BJ (cell line): ENCODE data around the gene NKX2-3. TPM values are rescaled to one million over a fixed set of nuclear protein-coding genes. Genes with fewer than 3 reads are reported as not detected.

Source experiments
- CTCF ChIA-PET: fragments of 350-600 bp; formaldehyde crosslinking; extraction: SDS; loops from one replicate; lab custom pipeline; 2021; ENCODE audit warnings: antibody characterized with exemption, inconsistent platforms; lab: Yijun Ruan, JAX
- POLR2A ChIA-PET: fragments of 300-600 bp; sonication (Branson Sonifier 250); formaldehyde crosslinking; extraction: SDS; loops from one replicate; lab custom pipeline; 2021; ENCODE audit warnings: antibody characterized with exemption; lab: Charles Lee
- DNase-seq: peaks from one replicate; pipeline ENCODE4 v3.0.0-alpha.2; 2011; ENCODE audit warnings: low read depth
- H3K27me3 ChIP-seq: 2 replicates; pipeline ENCODE4 v1.6.0; 2011; ENCODE audit warnings: low read length; ENCODE audit not compliant: control insufficient read depth, insufficient read depth
- H3K36me3 ChIP-seq: 2 replicates; pipeline ENCODE4 v1.5.1; 2011; ENCODE audit warnings: low read length; ENCODE audit not compliant: control insufficient read depth, insufficient read depth
- H3K4me3 ChIP-seq: 2 replicates; pipeline ENCODE4 v1.5.1; 2011; ENCODE audit warnings: low read depth, mild to moderate bottlenecking, control low read depth, low read length
- CTCF ChIP-seq: IDR thresholded peaks from 2 replicates; pipeline ENCODE4 v1.5.1; 2011; ENCODE audit warnings: low read depth, mild to moderate bottlenecking, control low read depth, inconsistent platforms, low read length, moderate library complexity; ENCODE audit not compliant: insufficient read depth
- polyA plus RNA-seq: library from polyadenylated mRNA; depleted of rRNA; stranded (reverse); fragments of >200 nt; gene quantifications from 2 replicates; pipeline ENCODE4 v1.2.3, GENCODE V29; 2011; rRNA removed

Gene NKX2-3
- polyA plus RNA-seq, 1 experiment: not detected

DNA sequence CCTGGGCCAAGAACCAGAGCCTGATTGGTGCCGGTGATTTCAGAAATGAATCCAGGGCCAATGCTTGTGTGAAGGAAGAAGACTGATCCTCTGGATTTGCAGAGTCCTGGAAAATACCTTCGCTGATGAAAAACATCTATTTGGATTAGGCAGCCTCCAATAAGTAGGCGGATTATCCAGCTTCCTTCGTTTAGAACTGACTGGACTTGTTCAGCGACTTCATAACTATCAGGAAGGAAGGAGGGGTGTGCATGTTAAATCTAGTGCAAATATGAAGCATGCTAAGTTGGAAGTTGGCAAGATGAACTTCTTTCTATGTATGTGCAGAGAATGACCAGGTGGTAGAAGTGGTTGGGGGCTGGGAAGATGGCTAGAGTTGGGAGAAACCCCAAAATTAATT is 41.0 kb downstream of the NKX2-3 start:
- POLR2A ChIA-PET: no interaction called here
- DNase-seq: no peak
- no peak for TF ChIP-seq CTCF
- CTCF ChIA-PET: interaction anchor here (0.6 to 1.5 kb wide), 6 partner anchors 7 to 1055 kb away, joined by 3 to 5 read pairs (median 4); no protein-coding TSS in a partner anchor
- Histone ChIP-seq H3K36me3 (no peaks in the 10 kb centered on the region), H3K27me3 (peaks cover 6% of the 10 kb centered on the region), H3K4me3 (no peak overlapping the region)

DNA sequence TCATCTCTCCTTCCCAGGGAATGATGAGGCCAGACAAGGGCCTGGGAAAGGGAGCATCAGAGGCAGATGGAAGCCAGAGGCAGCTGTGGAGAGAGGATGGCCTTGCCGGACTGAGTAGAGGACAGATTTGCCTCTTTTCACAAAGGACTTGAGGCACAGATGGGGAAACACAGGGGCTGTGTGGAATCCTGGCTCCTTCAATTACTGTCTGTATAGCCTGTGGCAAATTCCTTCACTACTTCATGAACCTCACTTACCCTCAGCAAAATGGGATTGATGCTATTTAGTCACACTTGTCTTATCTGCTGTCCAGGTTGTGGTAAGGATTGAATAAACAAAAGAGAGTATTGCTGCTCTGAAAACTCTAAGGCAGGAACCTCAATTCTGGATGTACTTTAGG is 47.2 kb downstream of the NKX2-3 start:
- ChIA-PET POLR2A (no interaction called here), CTCF (interaction anchor here (1.4 to 3.3 kb wide), 2 partner anchors 32 to 132 kb away, joined by 3 to 13 read pairs; no protein-coding TSS in a partner anchor)
- no peak for TF ChIP-seq CTCF
- no peaks in the 10 kb centered on the region for H3K36me3 ChIP-seq
- H3K4me3 ChIP-seq: no peak overlapping the region
- peaks cover 6% of the 10 kb centered on the region for H3K27me3 ChIP-seq
- DNase-seq: no peak

- ChIA-PET POLR2A (no interaction called here), CTCF (no interaction called here)
- DNase-seq: no peak
- no peaks in the 10 kb centered on the region for H3K36me3 ChIP-seq
- no peak overlapping the region for H3K4me3 ChIP-seq
- peaks cover 4% of the 10 kb centered on the region for H3K27me3 ChIP-seq
- no peak for TF ChIP-seq CTCF
These were observed 49.6 kb downstream of the NKX2-3 start for GRCh38 chr10:99582255-99582770.

DNA sequence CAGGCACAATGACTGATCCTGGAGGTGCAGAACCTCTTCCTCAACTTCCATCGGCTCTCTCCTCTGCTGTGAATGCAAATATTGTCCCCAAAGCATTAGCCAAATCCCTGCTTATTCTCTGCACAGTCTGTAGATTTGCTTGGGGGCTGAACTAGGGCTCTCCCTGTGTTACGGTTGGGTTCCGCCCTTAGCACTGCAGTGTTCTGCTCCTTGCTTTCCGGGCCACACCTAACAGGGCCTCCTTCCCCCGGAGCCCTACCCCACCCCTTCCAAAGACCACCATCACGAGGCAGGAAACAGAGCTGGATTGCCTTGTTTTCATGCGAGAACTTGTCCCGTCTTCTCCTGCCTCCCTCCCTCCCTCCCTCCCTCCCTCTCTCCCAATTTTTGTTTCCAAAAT is 50.9 kb downstream of the NKX2-3 start:
- no peak for DNase-seq
- ChIA-PET CTCF (interaction anchor here (0.8 kb wide), 2 partner anchors 21 to 147 kb away, joined by 3 to 5 read pairs; no protein-coding TSS in a partner anchor), POLR2A (no interaction called here)
- no peak overlapping the region for H3K4me3 ChIP-seq
- no peaks in the 10 kb centered on the region for H3K36me3 ChIP-seq
- peaks cover 7% of the 10 kb centered on the region for H3K27me3 ChIP-seq
- no peak for TF ChIP-seq CTCF

Other genes starting within 250 kb of the NKX2-3 start
- 1.1 and 1.3 TPM in 2 replicates for gene CNNM1, start 203.6 kb upstream of the NKX2-3 start, polyA plus RNA-seq
- gene GOT1, start 102.3 kb upstream of the NKX2-3 start, polyA plus RNA-seq: 41.4 and 53.3 TPM in 2 replicates
- gene SLC25A28, start 87.5 kb downstream of the NKX2-3 start, polyA plus RNA-seq: 33.7 and 38.9 TPM in 2 replicates
- gene ENTPD7, start 126.6 kb downstream of the NKX2-3 start, polyA plus RNA-seq: 13.6 and 16.4 TPM in 2 replicates
- gene COX15, start 199.2 kb downstream of the NKX2-3 start, polyA plus RNA-seq: 16.3 and 19.3 TPM in 2 replicates
- gene CUTC, start 199.3 kb downstream of the NKX2-3 start, polyA plus RNA-seq: 10.7 and 19.3 TPM in 2 replicates
- gene ABCC2, start 249.7 kb downstream of the NKX2-3 start, polyA plus RNA-seq: 0.23 and 0.25 TPM in 2 replicates